SKM-1 treated with dmso at 0.1 percent for 144 hours (cell line): ENCODE results near the gene GCA.

Experiments
- DNase-seq: peaks from one replicate; lab custom pipeline; 2025; ENCODE audit not compliant: unreplicated experiment; lab: John Stamatoyannopoulos, UW

Gene GCA

GRCh38 chr2:162327806-162328205 is 16.1 kb upstream of the GCA start:
- DNase-seq = no peak

GRCh38 chr2:162328424-162329157 is 15.3 kb upstream of the GCA start:
- no peak for DNase-seq

- DNase-seq = no peak
These were observed 13.1 kb upstream of the GCA start for GRCh38 chr2:162330881-162331280.

GRCh38 chr2:162333968-162334367 is 10.0 kb upstream of the GCA start:
- no peak for DNase-seq

- DNase-seq = no peak
These were observed 6.1 kb upstream of the GCA start for GRCh38 chr2:162337868-162338267.

- DNase-seq = no peak
These were observed 3.1 kb upstream of the GCA start for GRCh38 chr2:162340822-162341221.

GRCh38 chr2:162342321-162342720 is 1.6 kb upstream of the GCA start:
- no peak for DNase-seq

- peak; percentile 63 for DNase-seq
These were observed 1.1 kb upstream of the GCA start for GRCh38 chr2:162342841-162343240.

- DNase-seq = no peak
These were observed 474 bp upstream of the GCA start for GRCh38 chr2:162343492-162343823.

- peak; percentile 80 for DNase-seq
These were observed 652 bp downstream of the GCA start for GRCh38 chr2:162344617-162344950.

- no peak for DNase-seq
These were observed 21.5 kb downstream of the GCA start for GRCh38 chr2:162365392-162365791.

GRCh38 chr2:162368494-162368893 is 24.6 kb downstream of the GCA start:
- DNase-seq = no peak

GRCh38 chr2:162369551-162369950 is 25.6 kb downstream of the GCA start:
- DNase-seq = no peak

GRCh38 chr2:162370931-162371330 is 27.0 kb downstream of the GCA start:
- DNase-seq = no peak

- no peak for DNase-seq
These were observed 28.9 kb downstream of the GCA start for GRCh38 chr2:162372818-162373217.

- no peak for DNase-seq
These were observed 36.0 kb downstream of the GCA start for GRCh38 chr2:162379719-162380580.

GRCh38 chr2:162381851-162382250 is 37.9 kb downstream of the GCA start:
- DNase-seq = no peak

GRCh38 chr2:162382278-162382677 is 38.3 kb downstream of the GCA start:
- DNase-seq = no peak

GRCh38 chr2:162385536-162385935 is 41.6 kb downstream of the GCA start:
- DNase-seq = no peak

GRCh38 chr2:162390801-162391200 is 46.9 kb downstream of the GCA start:
- DNase-seq = no peak

GRCh38 chr2:162400336-162400735 is 56.4 kb downstream of the GCA start:
- DNase-seq = no peak

GRCh38 chr2:162401871-162402270 is 57.9 kb downstream of the GCA start:
- no peak for DNase-seq

- no peak for DNase-seq
These were observed 60.0 kb downstream of the GCA start for GRCh38 chr2:162403884-162404283.
